A673 (cell line): ENCODE data around the gene HOXA3. TPM values are rescaled to one million over a fixed set of nuclear protein-coding genes. Genes with fewer than 3 reads are reported as not detected.

Experiments used
- BruUV-seq: library from RNA; stranded (reverse); fragments of 400-500 nt; replicated peaks from 2 replicates; lab custom pipeline; 2021; lab: Mats Ljungman, UMichigan
- CTCF ChIA-PET: fragments of 300-600 bp; sonication (Branson Sonifier 250); formaldehyde crosslinking; loops from one replicate; lab custom pipeline; 2022; ENCODE audit warnings: antibody characterized with exemption; lab: Charles Lee
- POLR2A ChIA-PET: fragments of 300-600 bp; sonication (Branson Sonifier 250); formaldehyde crosslinking; loops from one replicate; lab custom pipeline; 2022; ENCODE audit warnings: antibody characterized with exemption; ENCODE audit not compliant: low non-redundant PET; lab: Charles Lee
- DNase-seq: peaks from one replicate; pipeline ENCODE4 v3.0.0-alpha.2; 2015; ENCODE audit warnings: low spot score
- H3K27ac ChIP-seq: fragments of 200-600 bp; sonication (generic); 2 replicates; pipeline ENCODE4 v1.5.1; 2016; ENCODE audit warnings: mixed run types, low read depth, mild to moderate bottlenecking, mixed read lengths, antibody characterized with exemption, low read length; ENCODE audit not compliant: poor library complexity, severe bottlenecking
- H3K27me3 ChIP-seq: fragments of 200-600 bp; sonication (generic); replicated peaks from 2 replicates; pipeline ENCODE4 v1.6.1; 2017; ENCODE audit warnings: mixed run types, low read depth, mild to moderate bottlenecking, mixed read lengths, antibody characterized with exemption, low read length; ENCODE audit not compliant: insufficient read depth, poor library complexity
- H3K36me3 ChIP-seq: fragments of 200-600 bp; sonication (generic); 2 replicates; pipeline ENCODE4 v1.6.1; 2016; ENCODE audit warnings: mixed run types, mild to moderate bottlenecking, mixed read lengths, antibody characterized with exemption, low read length; ENCODE audit not compliant: insufficient read depth, poor library complexity, severe bottlenecking
- H3K4me1 ChIP-seq: fragments of 200-600 bp; sonication (generic); 2 replicates; pipeline ENCODE4 v1.6.1; 2017; ENCODE audit warnings: mixed run types, mild to moderate bottlenecking, mixed read lengths, antibody characterized with exemption, low read length; ENCODE audit not compliant: insufficient read depth, poor library complexity, severe bottlenecking
- H3K4me3 ChIP-seq: fragments of 200-600 bp; sonication (generic); 2 replicates; pipeline ENCODE4 v1.5.1; 2016; ENCODE audit warnings: low read depth, mixed run types, mild to moderate bottlenecking, mixed read lengths, low read length; ENCODE audit not compliant: poor library complexity, severe bottlenecking
- H3K9me3 ChIP-seq: fragments of 200-600 bp; sonication (generic); 2 replicates; pipeline ENCODE4 v1.6.1; 2016; ENCODE audit warnings: mixed run types, low read depth, mild to moderate bottlenecking, mixed read lengths, antibody characterized with exemption, low read length; ENCODE audit not compliant: poor library complexity, severe bottlenecking
- EZH2 ChIP-seq: fragments of 200-600 bp; sonication (generic); IDR thresholded peaks from 2 replicates; pipeline ENCODE4 v1.6.1; 2017; ENCODE audit warnings: borderline replicate concordance, low read depth, mild to moderate bottlenecking, mixed read lengths, antibody characterized with exemption, low read length; ENCODE audit not compliant: poor library complexity, severe bottlenecking
- intact Hi-C: fragments of 100-400 bp; cut with micrococcal nuclease; formaldehyde crosslinking; loops from one replicate; pipeline ENCODE4 v1.10.0; 2022; ENCODE audit not compliant: unreplicated experiment
- total RNA-seq: library from RNA; stranded (reverse); gene quantifications from 2 replicates; pipeline ENCODE4 v1.2.3, GENCODE V29; 2021
- TF ChIP-seq, protein P1 (sequence below): fragments of 300-800, 200-600 bp; sonication (generic); conservative IDR thresholded peaks from 2 replicates; pipeline ENCODE4 v1.5.1; 2017; ENCODE audit warnings: low read depth, mild to moderate bottlenecking, antibody characterized with exemption, low read length, moderate library complexity, mixed read lengths

HOXA3 gene
- total RNA-seq, 1 experiment from 2014 or later = not detected

- Histone ChIP-seq H3K9me3 (no peaks in the 10 kb centered on the region), H3K4me3 (no peak overlapping the region), H3K27me3 (peaks cover 61% of the 10 kb centered on the region), H3K36me3 (no peaks in the 10 kb centered on the region), H3K4me1 (no peaks in the 10 kb centered on the region), H3K27ac (no peak overlapping the region)
- BruUV-seq = no TSS peak
- DNase-seq = no peak
- TF ChIP-seq, protein P1, sequence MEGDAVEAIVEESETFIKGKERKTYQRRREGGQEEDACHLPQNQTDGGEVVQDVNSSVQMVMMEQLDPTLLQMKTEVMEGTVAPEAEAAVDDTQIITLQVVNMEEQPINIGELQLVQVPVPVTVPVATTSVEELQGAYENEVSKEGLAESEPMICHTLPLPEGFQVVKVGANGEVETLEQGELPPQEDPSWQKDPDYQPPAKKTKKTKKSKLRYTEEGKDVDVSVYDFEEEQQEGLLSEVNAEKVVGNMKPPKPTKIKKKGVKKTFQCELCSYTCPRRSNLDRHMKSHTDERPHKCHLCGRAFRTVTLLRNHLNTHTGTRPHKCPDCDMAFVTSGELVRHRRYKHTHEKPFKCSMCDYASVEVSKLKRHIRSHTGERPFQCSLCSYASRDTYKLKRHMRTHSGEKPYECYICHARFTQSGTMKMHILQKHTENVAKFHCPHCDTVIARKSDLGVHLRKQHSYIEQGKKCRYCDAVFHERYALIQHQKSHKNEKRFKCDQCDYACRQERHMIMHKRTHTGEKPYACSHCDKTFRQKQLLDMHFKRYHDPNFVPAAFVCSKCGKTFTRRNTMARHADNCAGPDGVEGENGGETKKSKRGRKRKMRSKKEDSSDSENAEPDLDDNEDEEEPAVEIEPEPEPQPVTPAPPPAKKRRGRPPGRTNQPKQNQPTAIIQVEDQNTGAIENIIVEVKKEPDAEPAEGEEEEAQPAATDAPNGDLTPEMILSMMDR = no peak
- TF ChIP-seq EZH2 = no peak
- intact Hi-C loops = loop anchor here (5.0 to 10.0 kb wide), 2 partner anchors 796 to 1269 kb away; no protein-coding TSS in a partner anchor
- ChIA-PET POLR2A (no interaction called here), CTCF (no interaction called here)
Measured at GRCh38 chr7:27163288-27164044, 11.1 kb upstream of the HOXA3 start.

DNA sequence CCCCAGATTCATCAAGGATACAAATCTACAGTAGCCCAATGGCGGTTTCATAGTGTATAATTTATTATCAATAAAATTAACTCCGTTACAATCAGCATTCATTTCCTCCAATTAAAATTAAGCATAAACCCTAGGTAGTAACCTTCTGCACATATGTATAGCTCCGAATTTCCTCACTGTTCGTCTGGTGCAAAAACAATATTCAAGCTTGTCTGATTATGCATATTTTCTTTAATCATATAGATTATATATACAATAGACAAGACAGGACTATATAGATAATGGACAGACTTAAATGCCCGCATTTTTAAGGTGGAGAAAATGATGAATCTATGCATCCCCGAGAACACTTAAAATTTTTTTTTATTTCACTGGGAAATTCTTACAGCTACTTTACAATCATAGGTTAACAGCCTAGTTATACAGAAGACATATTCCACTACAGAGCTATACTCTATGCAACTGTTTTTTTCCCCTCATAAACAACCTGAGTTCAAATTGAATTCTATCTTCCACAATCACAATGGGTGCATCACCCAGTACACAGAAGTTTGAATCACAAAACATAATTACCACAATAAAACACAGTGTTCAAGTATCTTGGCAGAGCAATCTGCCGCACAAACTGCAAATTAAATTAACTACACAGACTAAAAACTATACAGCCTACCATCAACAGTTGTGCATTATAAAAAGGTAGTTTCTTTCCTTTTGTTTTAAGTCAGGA is 10.3 kb upstream of the HOXA3 start:
- no TSS peak for BruUV-seq
- Histone ChIP-seq H3K27ac (no peak overlapping the region), H3K9me3 (no peaks in the 10 kb centered on the region), H3K4me1 (no peaks in the 10 kb centered on the region), H3K27me3 (peaks cover 61% of the 10 kb centered on the region), H3K36me3 (no peaks in the 10 kb centered on the region), H3K4me3 (no peak overlapping the region)
- no peak for DNase-seq
- ChIA-PET POLR2A (no interaction called here), CTCF (no interaction called here)
- intact Hi-C loops = loop anchor here (5.0 to 10.0 kb wide), 2 partner anchors 795 to 1268 kb away; no protein-coding TSS in a partner anchor
- TF ChIP-seq, protein P1 = no peak
- no peak for TF ChIP-seq EZH2

DNA sequence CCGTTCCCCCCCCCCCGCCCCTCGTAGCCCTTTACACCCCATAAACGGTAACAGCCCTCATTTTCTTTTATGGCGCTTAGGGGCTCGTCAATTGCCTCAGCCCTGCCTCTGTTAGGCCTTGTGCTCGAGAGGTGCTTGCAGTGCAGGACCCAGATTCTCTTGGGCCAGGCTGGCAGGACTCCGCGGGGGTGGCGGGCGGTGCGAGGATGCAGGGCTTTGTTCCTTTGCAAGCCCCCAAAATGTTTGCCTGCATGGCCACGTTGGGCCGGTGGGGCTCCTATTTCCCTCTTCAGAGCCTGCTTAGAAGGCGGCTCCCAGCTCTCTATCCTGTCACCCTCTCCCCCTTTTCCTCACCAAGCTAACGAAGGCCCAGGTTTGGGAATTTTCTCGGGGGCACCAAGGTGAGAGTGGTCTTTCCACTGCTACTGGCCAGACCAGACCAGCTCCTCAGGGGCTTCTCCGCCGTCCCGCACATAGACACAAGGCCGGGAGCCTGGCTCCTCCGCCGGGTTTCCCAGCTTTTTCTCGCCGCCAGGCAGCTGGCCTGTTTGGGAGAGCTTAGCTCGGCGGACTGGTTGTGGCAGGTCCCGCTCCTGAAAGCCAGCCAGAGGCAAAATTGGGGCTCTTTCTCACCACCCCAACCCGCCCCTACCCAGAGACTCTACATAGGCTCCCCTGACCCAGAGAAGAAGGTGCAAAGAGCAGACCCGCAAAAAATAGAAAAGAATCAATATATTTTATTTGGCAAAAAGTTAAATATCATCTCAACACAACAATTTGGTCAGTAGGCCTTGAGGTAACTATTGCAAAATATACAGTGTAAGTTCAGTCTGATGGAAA is 9.6 kb upstream of the HOXA3 start:
- Histone ChIP-seq H3K4me3 (no peak overlapping the region), H3K36me3 (no peaks in the 10 kb centered on the region), H3K4me1 (no peaks in the 10 kb centered on the region), H3K9me3 (no peaks in the 10 kb centered on the region), H3K27me3 (peaks cover 61% of the 10 kb centered on the region), H3K27ac (no peak overlapping the region)
- ChIA-PET CTCF (interaction anchor here (0.6 to 1.7 kb wide), 7 partner anchors 48 to 793 kb away, joined by 3 to 14 read pairs (median 6); no protein-coding TSS in a partner anchor), POLR2A (no interaction called here)
- BruUV-seq = no TSS peak
- TF ChIP-seq, protein P1 = no peak
- TF ChIP-seq EZH2 = no peak
- intact Hi-C loops = loop anchor here (2.0 to 10.0 kb wide), 3 partner anchors 479 to 1267 kb away; no protein-coding TSS in a partner anchor
- no peak for DNase-seq
